Tibial nerve (tissue), 3 donors: ENCODE results near the gene DPM2.

Experiments used
- POLR2A ChIP-seq, 2 donors: fragments of 450-650 bp; IDR thresholded peaks; one replicate each; pipeline ENCODE4 v1.6.1; 2017; ENCODE audit warnings: antibody characterized with exemption in 2 of 2, mild to moderate bottlenecking in 2 of 2, moderate library complexity in 2 of 2
- TF ChIP-seq, protein P1 (sequence below), 5 experiments: fragments of 200-600 bp in 3 of 5; fragments of 450-650 bp in 2 of 5; sonication (generic) in 3 of 5; IDR thresholded peaks; one replicate each; pipeline ENCODE4 v1.5.1; 2016 to 2019; ENCODE audit warnings: antibody characterized with exemption in 5 of 5, mild to moderate bottlenecking in 3 of 5, moderate library complexity in 2 of 5

DNA sequence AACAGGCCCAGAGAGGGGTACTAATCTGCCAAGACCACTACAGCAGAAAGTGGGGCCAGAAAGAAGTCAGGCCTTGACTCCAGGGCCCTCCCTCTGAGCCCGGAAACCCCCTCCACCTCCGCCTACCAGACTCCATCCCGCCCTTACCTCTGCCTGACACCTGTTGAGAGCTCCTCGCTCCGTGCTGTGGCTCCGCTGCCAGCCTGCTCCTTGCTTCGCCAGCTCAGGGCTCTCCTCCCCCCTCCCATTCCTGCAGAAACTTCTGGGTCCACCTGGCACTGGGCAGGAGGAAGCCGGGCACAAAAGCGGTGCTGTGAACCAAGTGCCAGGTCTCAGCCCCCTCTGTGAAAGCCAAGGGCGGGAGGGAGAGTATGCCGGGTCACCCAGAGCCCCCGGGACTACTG, 31.9 kb downstream of the DPM2 start:
- TF ChIP-seq, protein P1, sequence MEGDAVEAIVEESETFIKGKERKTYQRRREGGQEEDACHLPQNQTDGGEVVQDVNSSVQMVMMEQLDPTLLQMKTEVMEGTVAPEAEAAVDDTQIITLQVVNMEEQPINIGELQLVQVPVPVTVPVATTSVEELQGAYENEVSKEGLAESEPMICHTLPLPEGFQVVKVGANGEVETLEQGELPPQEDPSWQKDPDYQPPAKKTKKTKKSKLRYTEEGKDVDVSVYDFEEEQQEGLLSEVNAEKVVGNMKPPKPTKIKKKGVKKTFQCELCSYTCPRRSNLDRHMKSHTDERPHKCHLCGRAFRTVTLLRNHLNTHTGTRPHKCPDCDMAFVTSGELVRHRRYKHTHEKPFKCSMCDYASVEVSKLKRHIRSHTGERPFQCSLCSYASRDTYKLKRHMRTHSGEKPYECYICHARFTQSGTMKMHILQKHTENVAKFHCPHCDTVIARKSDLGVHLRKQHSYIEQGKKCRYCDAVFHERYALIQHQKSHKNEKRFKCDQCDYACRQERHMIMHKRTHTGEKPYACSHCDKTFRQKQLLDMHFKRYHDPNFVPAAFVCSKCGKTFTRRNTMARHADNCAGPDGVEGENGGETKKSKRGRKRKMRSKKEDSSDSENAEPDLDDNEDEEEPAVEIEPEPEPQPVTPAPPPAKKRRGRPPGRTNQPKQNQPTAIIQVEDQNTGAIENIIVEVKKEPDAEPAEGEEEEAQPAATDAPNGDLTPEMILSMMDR (IDR thresholded peaks at IDR 0.05) = no peak
- TF ChIP-seq POLR2A (IDR thresholded peaks at IDR 0.05) = no peak
